Ecto neural progenitor cell (in vitro differentiated cells): Measurements from ENCODE around the gene DTWD1.
"Not testable (repeated sequence)": the region's sequence is repeated elsewhere in the genome, so short reads cannot be mapped to it uniquely, and the experiment has no call there.

ENCODE experiments used
- DNase-seq: peaks from one replicate; pipeline ENCODE4 v3.0.0-alpha.2; 2018; ENCODE audit warnings: low spot score

The DTWD1 gene

GRCh38 chr15:49620658-49621368 is at the start of gene DTWD1, which contains the start of gene FAM227B:
TSS of gene DTWD1 (plus strand) at chr15:49621048. CDS start at chr15:49625168, 4,120 bp downstream.
TSS of gene FAM227B (minus strand) at chr15:49620818. CDS start at chr15:49615171, 5,647 bp downstream.
- peak; percentile 97 for DNase-seq

GRCh38 chr15:49573421-49573820 is 47.4 kb upstream of the DTWD1 start:
- DNase-seq, result no peak

DNA sequence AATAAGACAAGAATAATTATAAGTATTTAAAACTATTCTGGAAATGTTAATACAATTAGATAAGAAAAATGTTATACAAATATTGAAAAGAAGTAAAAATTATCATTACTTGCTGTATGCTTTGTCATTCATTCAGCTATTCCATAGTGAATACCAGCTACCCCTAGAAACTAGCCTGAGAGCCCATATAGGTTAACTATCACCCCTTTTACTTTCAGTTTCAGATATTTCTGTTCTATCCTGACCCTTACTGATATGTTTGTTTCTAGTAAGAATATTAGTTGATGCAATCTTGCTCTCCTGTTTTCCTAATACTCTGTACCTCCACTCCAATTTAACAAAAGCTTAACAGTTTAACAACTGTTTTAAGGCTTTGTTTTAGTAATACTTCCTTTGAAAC is 31.8 kb upstream of the DTWD1 start:
- DNase-seq, result no peak

GRCh38 chr15:49592829-49593316 is 28.0 kb upstream of the DTWD1 start:
- not testable (repeated sequence) for DNase-seq

DNA sequence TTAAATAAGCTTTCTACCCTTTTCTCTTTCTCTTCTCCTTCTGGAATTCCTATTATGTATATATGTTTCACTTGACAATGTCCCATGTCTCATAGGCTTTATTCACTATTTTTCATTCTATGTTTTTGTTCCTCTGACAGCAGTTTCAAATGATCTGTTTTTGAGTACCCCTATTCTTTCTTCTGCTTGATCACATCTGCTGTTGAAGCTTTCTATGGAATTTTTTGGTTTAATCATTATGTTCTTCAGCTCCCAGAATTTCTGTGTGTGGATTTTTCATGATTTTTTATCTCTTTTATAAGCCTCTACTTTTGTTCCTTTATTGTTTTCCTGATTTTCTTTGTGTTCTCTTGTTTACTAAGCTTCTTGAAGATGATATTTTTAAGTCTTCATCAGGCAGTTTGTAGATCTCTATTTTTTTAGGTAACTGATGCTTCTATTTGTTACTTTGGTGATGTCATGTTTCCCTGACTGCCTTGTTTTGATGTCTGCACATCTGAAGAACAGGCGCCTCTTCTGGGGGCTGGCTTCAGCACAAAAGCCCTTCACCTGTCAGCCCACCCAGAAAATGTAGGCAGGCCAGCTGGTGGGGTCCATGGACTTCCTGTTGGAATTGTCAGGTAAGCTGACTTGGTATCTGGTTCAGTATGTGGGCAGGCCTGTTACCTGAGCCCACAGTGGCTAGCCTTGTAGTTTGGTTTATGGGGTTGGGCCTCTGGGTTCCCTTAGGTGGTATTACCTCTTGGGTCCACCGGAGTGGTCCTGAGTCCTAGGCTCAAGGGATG is 16.0 kb upstream of the DTWD1 start:
- no peak for DNase-seq

GRCh38 chr15:49605588-49605987 is 15.3 kb upstream of the DTWD1 start:
- DNase-seq, result no peak

GRCh38 chr15:49606594-49606993 is 14.3 kb upstream of the DTWD1 start:
- no peak for DNase-seq

DNA sequence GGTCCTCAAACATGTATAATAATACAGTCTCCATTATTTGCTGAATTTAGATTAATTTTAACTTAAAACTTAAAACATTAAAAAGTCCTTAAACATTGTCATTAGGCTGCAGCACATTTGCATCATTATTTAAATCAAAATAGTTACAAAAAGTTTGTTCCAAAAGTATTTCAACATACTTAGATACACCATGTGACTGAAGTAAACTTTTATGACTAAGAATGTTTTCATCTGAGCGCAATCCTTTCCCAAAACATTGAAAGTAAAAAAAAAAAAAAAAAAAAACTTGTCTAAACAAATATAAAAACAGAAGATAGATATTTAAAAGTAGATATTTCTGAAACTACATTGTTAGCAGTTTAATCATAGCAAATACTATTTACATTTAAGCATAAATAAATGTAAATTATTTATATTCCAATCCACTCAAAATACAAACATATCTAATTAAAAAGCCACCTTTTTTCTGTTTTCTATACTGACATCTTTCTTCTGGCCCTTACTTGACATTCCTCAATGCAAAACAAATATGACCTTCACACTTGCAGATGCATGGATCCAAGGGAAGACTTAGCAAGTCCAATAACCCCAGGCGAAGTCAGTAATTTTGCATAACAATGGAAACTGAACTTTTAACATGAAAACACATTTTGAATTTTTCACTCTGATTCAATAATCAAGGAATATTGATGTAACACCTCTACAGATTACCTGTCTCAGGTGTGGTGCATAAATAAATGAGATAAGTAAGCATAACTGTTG is 10.5 kb upstream of the DTWD1 start:
- DNase-seq, result no peak

- DNase-seq, result not testable (repeated sequence)
These were observed 8.6 kb upstream of the DTWD1 start for GRCh38 chr15:49612240-49612639.

DNA sequence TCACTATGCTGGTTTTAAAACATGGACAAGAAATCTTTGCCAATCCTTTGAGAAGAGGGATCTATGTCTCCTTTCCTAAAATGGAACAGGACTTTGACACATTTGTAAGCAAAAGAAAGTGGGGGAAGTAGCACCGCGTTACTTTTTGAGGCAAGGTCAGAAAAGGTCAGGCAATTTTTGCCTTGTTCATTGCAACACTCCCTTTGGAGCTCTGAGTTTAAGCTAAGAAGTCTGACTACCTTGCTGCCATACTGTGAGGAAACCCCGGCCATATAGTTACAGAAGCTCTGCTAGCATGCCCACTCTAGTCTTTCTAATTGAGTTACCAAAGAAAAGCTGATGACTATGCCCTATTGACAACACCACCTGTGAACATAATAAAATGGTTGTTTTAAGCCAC is 1.6 kb upstream of the DTWD1 start:
- DNase-seq, result no peak

DNA sequence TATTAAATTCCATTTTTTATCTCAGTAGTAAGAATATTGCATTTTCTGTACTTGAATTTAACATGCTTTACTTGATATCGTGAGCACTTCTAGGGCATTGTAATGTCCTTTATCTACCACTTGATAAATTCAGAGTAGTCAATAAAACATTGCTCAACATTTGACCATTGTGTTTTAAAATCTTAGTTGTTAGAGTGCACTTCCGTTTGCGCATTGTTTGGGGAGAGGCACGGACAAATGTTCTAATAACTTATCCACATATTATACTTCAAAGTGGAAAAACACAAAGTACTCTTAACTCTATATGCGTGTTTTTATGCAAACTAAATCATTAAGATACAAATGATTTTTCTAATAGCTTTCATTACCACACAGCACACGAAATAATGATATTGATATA is 649 bp upstream of the DTWD1 start:
- DNase-seq, result no peak

- DNase-seq, result no peak
These were observed 558 bp downstream of the DTWD1 start for GRCh38 chr15:49621401-49621811.

DNA sequence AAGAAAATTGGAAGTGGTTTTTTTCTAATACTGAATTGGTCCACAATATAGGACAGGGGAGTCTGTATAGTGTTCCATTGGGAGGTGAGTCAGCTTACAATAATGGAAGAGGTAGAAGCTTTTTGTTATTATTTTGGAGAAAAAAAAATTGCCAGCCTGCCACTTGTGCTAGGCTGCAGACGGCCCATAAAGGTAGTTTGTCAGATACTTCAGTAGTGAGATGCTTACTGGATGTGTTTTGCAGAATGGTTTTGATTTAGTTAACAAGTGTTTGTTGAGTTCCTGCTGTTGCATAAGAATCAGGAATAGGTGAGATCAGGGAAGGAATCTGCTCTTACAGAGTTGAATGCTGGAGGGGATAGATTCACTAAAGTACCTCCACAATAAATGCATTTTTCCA is 1.0 kb downstream of the DTWD1 start:
- no peak for DNase-seq

DNA sequence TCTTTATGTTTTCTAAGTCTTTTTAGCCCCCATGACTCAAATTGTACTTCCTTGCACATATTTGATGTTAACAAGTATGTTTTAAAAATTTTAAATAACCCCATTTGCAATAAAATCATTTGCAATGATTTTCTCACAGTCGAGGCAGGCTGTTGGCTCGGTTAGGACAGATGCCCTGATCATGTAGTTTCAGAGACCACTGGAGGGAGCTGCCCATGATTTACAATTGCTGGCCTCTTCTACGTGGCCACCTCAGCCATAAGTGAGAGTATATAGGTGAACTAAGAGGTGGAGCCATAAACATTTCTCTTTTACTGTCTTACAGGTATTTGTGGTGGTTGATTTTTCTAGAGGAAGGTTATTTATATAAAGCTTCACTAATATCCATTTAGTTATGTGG is 1.7 kb downstream of the DTWD1 start:
- no peak for DNase-seq

DNA sequence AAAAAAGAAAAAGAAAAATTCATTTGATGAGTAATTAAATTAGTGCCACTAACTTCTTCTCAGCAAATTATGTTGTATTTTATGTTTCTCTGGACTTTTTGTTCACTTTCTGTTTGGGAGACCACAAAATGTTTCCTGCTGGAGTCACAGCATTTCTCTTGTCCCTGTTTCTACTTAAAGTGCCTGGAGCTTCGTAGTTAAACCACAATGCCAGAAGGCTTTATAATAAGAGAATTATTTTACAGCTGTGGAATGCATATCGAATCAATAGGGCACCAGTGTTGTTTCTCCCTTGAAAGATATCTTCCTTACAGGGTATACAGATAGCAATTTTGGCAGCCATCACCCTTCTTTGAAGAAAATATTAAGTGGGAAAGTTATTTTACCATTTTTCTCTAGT is 3.2 kb downstream of the DTWD1 start:
- DNase-seq, result no peak

DNA sequence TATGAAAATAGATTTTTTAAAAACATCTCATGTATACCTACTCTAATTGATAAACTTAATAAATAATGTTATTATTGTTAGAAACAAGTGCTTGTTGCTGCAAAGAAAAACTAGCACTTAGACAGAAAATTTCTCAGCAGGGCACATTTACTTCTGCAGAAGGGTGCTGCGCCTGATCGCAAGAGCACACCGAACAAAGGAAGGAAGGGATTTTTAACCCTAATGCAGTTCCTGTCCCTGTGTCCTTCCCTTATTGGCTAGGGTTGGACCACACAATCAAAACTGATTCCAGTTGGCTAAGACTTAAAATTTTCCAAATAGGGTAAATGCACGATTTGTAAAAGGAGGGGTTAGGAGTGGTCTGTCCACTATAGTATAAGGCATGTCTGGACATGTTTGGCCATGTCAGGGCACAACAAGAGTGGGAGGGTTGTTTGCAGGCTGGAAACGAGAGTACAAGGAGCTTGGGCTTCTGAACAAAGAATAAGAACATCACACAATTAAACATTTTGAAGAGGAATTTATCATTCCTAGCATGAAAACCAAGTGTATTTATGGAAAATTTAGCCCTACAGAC is 4.7 kb downstream of the DTWD1 start:
- DNase-seq, result no peak

- no peak for DNase-seq
These were observed 6.6 kb downstream of the DTWD1 start for GRCh38 chr15:49627407-49627877.

DNA sequence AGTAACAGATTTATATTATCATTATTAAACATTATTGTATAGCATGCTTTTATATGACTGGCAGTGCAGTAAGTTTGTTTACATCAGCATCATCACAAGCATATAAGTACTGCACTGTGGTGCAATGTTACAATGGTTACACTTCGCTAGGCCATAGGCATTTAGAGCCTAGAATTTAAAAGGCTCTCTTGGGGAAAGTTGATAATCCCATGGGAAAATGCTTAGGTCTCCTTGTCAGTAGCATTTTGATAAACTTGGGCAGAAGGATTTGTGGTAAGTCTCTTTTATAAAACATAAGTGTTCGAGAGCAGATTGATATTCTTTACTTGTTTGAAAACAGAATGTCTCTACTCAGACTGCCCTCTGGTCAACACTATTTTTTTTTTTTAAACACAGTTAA is 7.5 kb downstream of the DTWD1 start:
- DNase-seq, result no peak

DNA sequence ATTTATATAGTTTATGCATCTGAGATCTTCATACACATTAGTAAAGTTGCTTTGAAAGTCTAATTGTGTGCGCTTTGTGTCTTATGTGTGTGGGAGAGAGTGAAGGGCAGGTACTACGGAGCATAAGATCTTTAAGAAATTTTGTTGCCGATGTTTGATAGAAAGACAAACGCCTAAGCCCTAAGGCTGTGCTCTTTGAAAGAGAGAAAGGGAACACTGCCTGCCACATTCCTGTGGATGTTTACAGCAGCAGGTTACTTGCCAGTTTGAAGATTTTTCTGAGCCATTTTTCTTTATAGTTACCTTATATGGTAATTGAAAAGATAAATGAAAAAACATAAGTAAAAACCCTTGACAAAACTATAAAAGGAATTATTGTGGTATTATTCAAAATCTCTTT is 17.0 kb downstream of the DTWD1 start:
- no peak for DNase-seq

DNA sequence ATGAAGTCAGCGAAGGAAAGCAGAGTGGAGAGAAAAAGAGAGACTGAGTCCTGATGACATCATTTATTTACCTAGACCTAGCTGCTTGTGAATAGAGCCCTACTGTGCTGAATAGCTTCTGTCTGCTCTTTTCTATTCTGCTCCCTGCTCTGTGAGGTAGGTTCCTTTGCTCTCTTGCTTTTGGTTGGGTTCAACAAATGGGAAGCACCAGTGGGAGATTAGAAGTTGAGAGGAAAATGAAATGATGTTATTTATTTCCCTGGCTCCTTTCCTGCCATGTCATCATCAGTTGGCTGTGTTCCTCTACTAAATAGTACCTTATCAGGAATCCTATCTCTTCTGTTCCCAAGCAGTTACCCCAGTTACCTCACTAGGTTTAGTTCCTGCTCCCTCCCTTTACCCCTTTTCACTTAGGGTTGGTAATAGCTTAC is 23.5 kb downstream of the DTWD1 start:
- DNase-seq, result no peak

- DNase-seq, result no peak
These were observed 24.4 kb downstream of the DTWD1 start for GRCh38 chr15:49645277-49645676.

- DNase-seq, result no peak
These were observed 25.1 kb downstream of the DTWD1 start for GRCh38 chr15:49645941-49646340.
